GM12878 (cell line): Measurements from ENCODE around the gene ANKIB1. TPM values are rescaled to one million over a fixed set of nuclear protein-coding genes. Genes with fewer than 3 reads are reported as not detected.

Experiments used
- ASH2L ChIP-seq: fragments of 300-600, 200-600 bp; sonication (generic); IDR thresholded peaks from 2 replicates; pipeline ENCODE4 v1.6.1; 2017; ENCODE audit warnings: low read depth, mild to moderate bottlenecking, borderline replicate concordance
- ATF7 ChIP-seq: fragments of 450-650 bp; IDR thresholded peaks from 2 replicates; pipeline ENCODE4 v1.6.1; 2016; ENCODE audit warnings: low read depth, mild to moderate bottlenecking
- ESRRA ChIP-seq: IDR thresholded peaks from 2 replicates; pipeline ENCODE4 v1.6.1; 2012; ENCODE audit warnings: mild to moderate bottlenecking, low read length, improper control_type of control experiment
- FOXM1 ChIP-seq: IDR thresholded peaks from 2 replicates; pipeline ENCODE4 v1.6.1; 2012; ENCODE audit warnings: low read depth, mild to moderate bottlenecking, inconsistent platforms, low read length, moderate library complexity
- HDGF ChIP-seq: fragments of 450-650 bp; IDR thresholded peaks from 2 replicates; pipeline ENCODE4 v1.6.1; 2016; ENCODE audit warnings: antibody characterized with exemption
- NR2C1 ChIP-seq: fragments of 450-650 bp; IDR thresholded peaks from 2 replicates; pipeline ENCODE4 v1.6.1; 2017; ENCODE audit warnings: antibody characterized with exemption, mild to moderate bottlenecking, moderate library complexity
- NR2C2 ChIP-seq: IDR thresholded peaks from 2 replicates; pipeline ENCODE4 v1.6.1; 2011; ENCODE audit warnings: borderline replicate concordance, low read depth; ENCODE audit not compliant: control insufficient read depth, insufficient read length
- POLR2A ChIP-seq: IDR thresholded peaks from 2 replicates; pipeline ENCODE4 v1.6.1; 2011; ENCODE audit warnings: low read depth, mild to moderate bottlenecking, low read length
- POU2F2 ChIP-seq: IDR thresholded peaks from 3 replicates; pipeline ENCODE4 v1.6.1; 2011; ENCODE audit warnings: low read depth, mild to moderate bottlenecking, low read length, borderline replicate concordance
- RFX5 ChIP-seq: IDR thresholded peaks from 2 replicates; pipeline ENCODE4 v1.6.1; 2011; ENCODE audit warnings: low read depth, low read length, improper control_type of control experiment
- TCF12 ChIP-seq: IDR thresholded peaks from 2 replicates; pipeline ENCODE4 v1.6.1; 2011; ENCODE audit warnings: low read depth, mild to moderate bottlenecking, low read length
- WRNIP1 ChIP-seq: IDR thresholded peaks from 2 replicates; pipeline ENCODE4 v1.6.1; 2011; ENCODE audit warnings: low read depth, low read length, improper control_type of control experiment, borderline replicate concordance
- ZBED1 ChIP-seq: IDR thresholded peaks from 2 replicates; pipeline ENCODE4 v1.6.1; 2016; ENCODE audit warnings: borderline replicate concordance
- polyA plus RNA-seq, 11 experiments: library from polyadenylated mRNA; depleted of rRNA in 4 of 11; unstranded in 6 of 11; stranded (reverse) in 5 of 11; fragments of >200 nt; fragmentation: Nextera tagmentation in 4 of 11; fragmentation: Illumina TruSeq in 1 of 11; extraction: Ambion mirVana in 4 of 11; extraction: Trizol in 1 of 11; gene quantifications; 1 replicate in 1 of 11; 2 replicates in 10 of 11; pipeline versions ENCODE4 v1.2.1 to v1.2.3, GENCODE V29; 2011 to 2016; ENCODE audit warnings: inconsistent platforms in 2 of 11, missing spikeins in 2 of 11, low read depth in 1 of 11
- total RNA-seq, 4 experiments: library from RNA; depleted of rRNA in 3 of 4; stranded (reverse); fragments of >200 nt in 3 of 4; fragmentation: Illumina TruSeq in 1 of 4; extraction: Trizol in 1 of 4; gene quantifications; 2 replicates each; pipeline versions ENCODE4 v1.2.1 to v1.2.3, GENCODE V29; 2013 to 2021
- TF ChIP-seq, protein P1 (sequence below): IDR thresholded peaks from 2 replicates; pipeline ENCODE4 v1.6.1; 2011; ENCODE audit warnings: mild to moderate bottlenecking, low read depth, low read length, moderate library complexity; ENCODE audit not compliant: insufficient replicate concordance
- TF ChIP-seq, protein P2 (sequence below): fragments of 450-650 bp; IDR thresholded peaks from 2 replicates; pipeline ENCODE4 v1.6.1; 2016; ENCODE audit warnings: mild to moderate bottlenecking
- TF ChIP-seq, protein P3 (sequence below), 3 experiments: IDR thresholded peaks in 2 of 3; conservative IDR thresholded peaks in 1 of 3; 2 replicates each; pipeline ENCODE4 v1.5.1; 2011; ENCODE audit warnings: low read depth in 3 of 3, low read length in 3 of 3, mild to moderate bottlenecking in 3 of 3, control low read depth in 2 of 3, moderate library complexity in 2 of 3, inconsistent platforms in 1 of 3, mixed read lengths in 1 of 3; ENCODE audit not compliant: control insufficient read depth in 2 of 3, insufficient read depth in 1 of 3; ENCODE audit errors: extremely low read depth in 1 of 3
- TF ChIP-seq, protein P4 (sequence below): IDR thresholded peaks from 2 replicates; pipeline ENCODE4 v1.6.1; 2012; ENCODE audit warnings: low read depth, low read length, improper control_type of control experiment
- TF ChIP-seq, protein P5 (sequence below): fragments of 450-650 bp; IDR thresholded peaks from 2 replicates; pipeline ENCODE4 v1.6.1; 2016; ENCODE audit warnings: mild to moderate bottlenecking, moderate library complexity, borderline replicate concordance

ANKIB1 gene
- total and polyA plus RNA-seq, 10 of the 15 experiments (the other 5 are each of a cell fraction or from before 2014, with no cell fraction given): 9.0 to 54.0 (median 21.9) TPM

DNA sequence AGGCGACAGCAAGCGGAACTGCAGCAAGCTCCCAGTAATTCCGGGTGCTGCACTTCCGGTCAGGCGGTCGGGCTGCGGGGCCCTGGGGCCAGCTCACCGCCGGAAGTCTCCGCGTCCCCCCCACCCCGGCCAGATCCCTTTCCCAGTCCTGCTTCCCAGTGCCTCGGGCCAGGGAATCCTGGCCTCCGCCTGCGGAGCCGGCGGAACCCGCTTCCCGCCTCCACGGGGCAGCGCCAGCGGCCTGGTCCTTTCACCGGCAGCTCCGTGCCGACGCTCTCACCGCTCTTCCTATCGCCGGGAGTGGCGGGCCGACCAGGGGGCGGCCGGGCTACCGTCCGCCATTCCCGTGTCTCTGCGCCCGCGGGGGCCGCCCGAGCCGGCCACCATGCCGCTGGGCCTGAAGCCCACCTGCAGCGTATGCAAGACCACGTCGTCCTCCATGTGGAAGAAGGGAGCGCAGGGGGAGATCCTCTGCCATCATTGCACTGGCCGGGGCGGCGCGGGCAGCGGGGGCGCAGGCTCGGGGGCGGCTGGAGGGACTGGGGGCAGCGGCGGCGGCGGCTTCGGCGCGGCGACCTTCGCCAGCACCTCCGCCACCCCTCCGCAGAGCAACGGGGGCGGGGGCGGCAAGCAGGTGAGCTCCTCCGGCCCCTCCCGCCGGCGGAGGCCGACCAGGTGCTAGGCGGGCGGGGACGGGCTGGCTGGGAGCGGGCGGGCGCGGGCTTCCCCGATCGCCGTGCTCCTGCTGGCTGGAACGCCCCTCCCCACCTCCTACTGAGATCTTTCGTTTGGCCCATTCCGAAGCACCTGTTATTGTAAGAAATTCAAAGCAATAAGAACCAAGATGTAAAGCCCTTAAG lies 201.8 kb downstream of the ANKIB1 start, which contains the start of gene GATAD1 (continued):
- TF ChIP-seq, protein P1, sequence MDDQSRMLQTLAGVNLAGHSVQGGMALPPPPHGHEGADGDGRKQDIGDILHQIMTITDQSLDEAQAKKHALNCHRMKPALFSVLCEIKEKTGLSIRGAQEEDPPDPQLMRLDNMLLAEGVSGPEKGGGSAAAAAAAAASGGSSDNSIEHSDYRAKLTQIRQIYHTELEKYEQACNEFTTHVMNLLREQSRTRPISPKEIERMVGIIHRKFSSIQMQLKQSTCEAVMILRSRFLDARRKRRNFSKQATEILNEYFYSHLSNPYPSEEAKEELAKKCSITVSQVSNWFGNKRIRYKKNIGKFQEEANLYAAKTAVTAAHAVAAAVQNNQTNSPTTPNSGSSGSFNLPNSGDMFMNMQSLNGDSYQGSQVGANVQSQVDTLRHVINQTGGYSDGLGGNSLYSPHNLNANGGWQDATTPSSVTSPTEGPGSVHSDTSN: no peak
- TF ChIP-seq NR2C1 (no peak), POU2F2 (peak; percentile 7; the same call in 1 of the 3 replicates), HDGF (no peak), WRNIP1 (no peak), ASH2L (0 out of 2 replicates have a peak, but pooled peaks have one; percentile 44), TCF12 (0 out of 2 replicates have a peak, but pooled peaks have one; percentile 26), POLR2A (peak; percentile 72), ESRRA (no peak), FOXM1 (no peak), ZBED1 (no peak), RFX5 (no peak), ATF7 (no peak), NR2C2 (no peak)
- TF ChIP-seq, protein P2, sequence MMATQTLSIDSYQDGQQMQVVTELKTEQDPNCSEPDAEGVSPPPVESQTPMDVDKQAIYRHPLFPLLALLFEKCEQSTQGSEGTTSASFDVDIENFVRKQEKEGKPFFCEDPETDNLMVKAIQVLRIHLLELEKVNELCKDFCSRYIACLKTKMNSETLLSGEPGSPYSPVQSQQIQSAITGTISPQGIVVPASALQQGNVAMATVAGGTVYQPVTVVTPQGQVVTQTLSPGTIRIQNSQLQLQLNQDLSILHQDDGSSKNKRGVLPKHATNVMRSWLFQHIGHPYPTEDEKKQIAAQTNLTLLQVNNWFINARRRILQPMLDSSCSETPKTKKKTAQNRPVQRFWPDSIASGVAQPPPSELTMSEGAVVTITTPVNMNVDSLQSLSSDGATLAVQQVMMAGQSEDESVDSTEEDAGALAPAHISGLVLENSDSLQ: no peak
- TF ChIP-seq, protein P3, sequence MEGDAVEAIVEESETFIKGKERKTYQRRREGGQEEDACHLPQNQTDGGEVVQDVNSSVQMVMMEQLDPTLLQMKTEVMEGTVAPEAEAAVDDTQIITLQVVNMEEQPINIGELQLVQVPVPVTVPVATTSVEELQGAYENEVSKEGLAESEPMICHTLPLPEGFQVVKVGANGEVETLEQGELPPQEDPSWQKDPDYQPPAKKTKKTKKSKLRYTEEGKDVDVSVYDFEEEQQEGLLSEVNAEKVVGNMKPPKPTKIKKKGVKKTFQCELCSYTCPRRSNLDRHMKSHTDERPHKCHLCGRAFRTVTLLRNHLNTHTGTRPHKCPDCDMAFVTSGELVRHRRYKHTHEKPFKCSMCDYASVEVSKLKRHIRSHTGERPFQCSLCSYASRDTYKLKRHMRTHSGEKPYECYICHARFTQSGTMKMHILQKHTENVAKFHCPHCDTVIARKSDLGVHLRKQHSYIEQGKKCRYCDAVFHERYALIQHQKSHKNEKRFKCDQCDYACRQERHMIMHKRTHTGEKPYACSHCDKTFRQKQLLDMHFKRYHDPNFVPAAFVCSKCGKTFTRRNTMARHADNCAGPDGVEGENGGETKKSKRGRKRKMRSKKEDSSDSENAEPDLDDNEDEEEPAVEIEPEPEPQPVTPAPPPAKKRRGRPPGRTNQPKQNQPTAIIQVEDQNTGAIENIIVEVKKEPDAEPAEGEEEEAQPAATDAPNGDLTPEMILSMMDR (IDR thresholded peaks at IDR 0.05 in 2 of 3, conservative IDR thresholded peaks at IDR 0.05 in 1 of 3; ENCODE audit: control insufficient read depth in 2 of 3, extremely low read depth in 1 of 3, insufficient read depth in 1 of 3, low read depth in 3 of 3, low read length in 3 of 3): peak; percentile 88 to 99 (median 91)
- TF ChIP-seq, protein P4, sequence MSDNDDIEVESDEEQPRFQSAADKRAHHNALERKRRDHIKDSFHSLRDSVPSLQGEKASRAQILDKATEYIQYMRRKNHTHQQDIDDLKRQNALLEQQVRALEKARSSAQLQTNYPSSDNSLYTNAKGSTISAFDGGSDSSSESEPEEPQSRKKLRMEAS: no peak
- TF ChIP-seq, protein P5, sequence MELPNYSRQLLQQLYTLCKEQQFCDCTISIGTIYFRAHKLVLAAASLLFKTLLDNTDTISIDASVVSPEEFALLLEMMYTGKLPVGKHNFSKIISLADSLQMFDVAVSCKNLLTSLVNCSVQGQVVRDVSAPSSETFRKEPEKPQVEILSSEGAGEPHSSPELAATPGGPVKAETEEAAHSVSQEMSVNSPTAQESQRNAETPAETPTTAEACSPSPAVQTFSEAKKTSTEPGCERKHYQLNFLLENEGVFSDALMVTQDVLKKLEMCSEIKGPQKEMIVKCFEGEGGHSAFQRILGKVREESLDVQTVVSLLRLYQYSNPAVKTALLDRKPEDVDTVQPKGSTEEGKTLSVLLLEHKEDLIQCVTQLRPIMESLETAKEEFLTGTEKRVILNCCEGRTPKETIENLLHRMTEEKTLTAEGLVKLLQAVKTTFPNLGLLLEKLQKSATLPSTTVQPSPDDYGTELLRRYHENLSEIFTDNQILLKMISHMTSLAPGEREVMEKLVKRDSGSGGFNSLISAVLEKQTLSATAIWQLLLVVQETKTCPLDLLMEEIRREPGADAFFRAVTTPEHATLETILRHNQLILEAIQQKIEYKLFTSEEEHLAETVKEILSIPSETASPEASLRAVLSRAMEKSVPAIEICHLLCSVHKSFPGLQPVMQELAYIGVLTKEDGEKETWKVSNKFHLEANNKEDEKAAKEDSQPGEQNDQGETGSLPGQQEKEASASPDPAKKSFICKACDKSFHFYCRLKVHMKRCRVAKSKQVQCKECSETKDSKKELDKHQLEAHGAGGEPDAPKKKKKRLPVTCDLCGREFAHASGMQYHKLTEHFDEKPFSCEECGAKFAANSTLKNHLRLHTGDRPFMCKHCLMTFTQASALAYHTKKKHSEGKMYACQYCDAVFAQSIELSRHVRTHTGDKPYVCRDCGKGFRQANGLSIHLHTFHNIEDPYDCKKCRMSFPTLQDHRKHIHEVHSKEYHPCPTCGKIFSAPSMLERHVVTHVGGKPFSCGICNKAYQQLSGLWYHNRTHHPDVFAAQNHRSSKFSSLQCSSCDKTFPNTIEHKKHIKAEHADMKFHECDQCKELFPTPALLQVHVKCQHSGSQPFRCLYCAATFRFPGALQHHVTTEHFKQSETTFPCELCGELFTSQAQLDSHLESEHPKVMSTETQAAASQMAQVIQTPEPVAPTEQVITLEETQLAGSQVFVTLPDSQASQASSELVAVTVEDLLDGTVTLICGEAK: peak; percentile 91
